ENCODE measurements around the gene TMX2. TPM values are rescaled to one million over a fixed set of nuclear protein-coding genes. Genes with fewer than 3 reads are reported as not detected.

The TMX2 gene
- total and polyA plus RNA-seq, 10 of the 15 experiments (the other 5 are each of a cell fraction or from before 2014, with no cell fraction given), result 64.3 to 134 (median 91.6) TPM

GRCh38 chr11:57776577-57777210, 64.3 kb downstream of the TMX2 start:
- TF ChIP-seq ATF2 (IDR thresholded peaks at IDR 0.05; ENCODE audit: low read length), result no peak
- no peak for TF ChIP-seq ZZZ3 (IDR thresholded peaks at IDR 0.05; ENCODE audit: control insufficient read depth, insufficient read length, low read depth)
- TF ChIP-seq MYB (IDR thresholded peaks at IDR 0.05; ENCODE audit: borderline replicate concordance, low read depth, low read length), result no peak
- TF ChIP-seq CREM (IDR thresholded peaks at IDR 0.05; ENCODE audit: low read depth), result no peak
- no peak for TF ChIP-seq RBBP5 (conservative IDR thresholded peaks at IDR 0.05)
- TF ChIP-seq POLR2AphosphoS5 (IDR thresholded peaks at IDR 0.05; ENCODE audit: low read length), result no peak
- no peak for TF ChIP-seq ZBTB11 (CRISPR knock-in tag; IDR thresholded peaks at IDR 0.05)
- no peak for TF ChIP-seq IKZF1 (conservative IDR thresholded peaks at IDR 0.05)
- TF ChIP-seq CBX3 (IDR thresholded peaks at IDR 0.05; ENCODE audit: borderline replicate concordance, low read depth), result no peak
- no peak for TF ChIP-seq STAT1 (conservative IDR thresholded peaks at IDR 0.05)
- no peak for TF ChIP-seq NR2C1 (IDR thresholded peaks at IDR 0.05)
- TF ChIP-seq KAT2A (conservative IDR thresholded peaks at IDR 0.05; ENCODE audit: control insufficient read depth, low read depth, low read length), result no peak
- TF ChIP-seq WRNIP1 (IDR thresholded peaks at IDR 0.05; ENCODE audit: borderline replicate concordance, low read depth, low read length), result no peak
- TF ChIP-seq E2F4 (IDR thresholded peaks at IDR 0.05; ENCODE audit: low read depth, low read length), result no peak
- no peak for TF ChIP-seq BHLHE40 (IDR thresholded peaks at IDR 0.05; ENCODE audit: borderline replicate concordance in 1 of 2, low read depth in 2 of 2, low read length in 1 of 2)
- no peak for TF ChIP-seq HDAC2 (IDR thresholded peaks at IDR 0.05)
- H3K9me3 ChIP-seq (replicated peaks; ENCODE audit: control insufficient read depth, insufficient read depth, low read length), result no peaks in the 10 kb centered on the region
- H2AFZ ChIP-seq (ENCODE audit: control insufficient read depth, low read depth, low read length), result no peak overlapping the region
- no peak overlapping the region for H3K9ac ChIP-seq (ENCODE audit: control insufficient read depth, insufficient read depth, low read length)
- no peak overlapping the region for H3K4me3 ChIP-seq
- no peak overlapping the region; the same call in 1 of the 2 replicates for H3K4me2 ChIP-seq (ENCODE audit: control insufficient read depth, insufficient read depth)
- ChIA-PET CTCF (interaction anchor here (1.3 to 10.8 kb wide), 2 partner anchors 15 to 24 kb away, joined by 3 to 69 read pairs; partner anchors contain the start of gene CTNND1), RAD21 (ENCODE audit: unreplicated experiment) (interaction anchor here (0.7 to 7.8 kb wide), 3 partner anchors 11 to 24 kb away, joined by 3 to 41 read pairs (median 3); no protein-coding TSS in a partner anchor), POLR2A (interaction anchor here (0.9 to 10.7 kb wide), 3 partner anchors 8 to 35 kb away, joined by 3 to 110 read pairs (median 3); partner anchors contain the start of genes CTNND1 and SELENOH), SMC1A (ENCODE audit: uncharacterized antibody, unreplicated experiment) (interaction anchor here (1.1 to 11.7 kb wide), 8 partner anchors 8 to 718 kb away, joined by 3 to 117 read pairs (median 4); partner anchors contain the start of genes BTBD18, CTNND1 and MED19)
- in situ Hi-C loops (cut with MboI), result no loop called here
- peaks cover 0 to 6% of the 10 kb centered on the region in 2 experiments; a peak in 1 of 4 replicates for H3K36me3 ChIP-seq (ENCODE audit: control insufficient read depth in 2 of 2, insufficient read depth in 2 of 2, low read length in 1 of 2)
- no TSS peak for BruUV-seq (replicated peaks)
- peaks cover 16% of the 10 kb centered on the region for H3K4me1 ChIP-seq (ENCODE audit: control insufficient read depth, insufficient read depth, low read length)
- H4K20me1 ChIP-seq (ENCODE audit: control insufficient read depth, insufficient read depth), result no peaks in the 10 kb centered on the region
- no peak for FAIRE-seq
- WGBS (ENCODE audit: insufficient coverage, insufficient replicate concordance, low lambda C conversion rate, missing lambda C conversion rate), result 83% methylated on average over 2 of the region's 2 CpGs
- intact Hi-C loops (cut with micrococcal nuclease; ENCODE audit: unreplicated experiment), result no loop called here
- no peak overlapping the region for H3K27ac ChIP-seq (ENCODE audit: control insufficient read depth, insufficient read depth)
- no peak for ATAC-seq
- no peak for DNase-seq (ENCODE audit: low read depth, low spot score)
- H3K27me3 ChIP-seq (replicated peaks in 1 of 2; ENCODE audit: control insufficient read depth in 2 of 2, insufficient read depth in 2 of 2, low read length in 1 of 2), result no peaks in the 10 kb centered on the region
- peaks cover 86% of the 10 kb centered on the region for H3K79me2 ChIP-seq (ENCODE audit: control insufficient read depth, insufficient read depth, low read length)
